ENCODE results near the gene PCDHGA9.

GRCh38 chr5:141362719-141363118 is 39.9 kb upstream of the PCDHGA9 start:
- TF ChIP-seq CTCF (IDR thresholded peaks at IDR 0.05) (no peak), POLR2A (IDR thresholded peaks at IDR 0.05) (no peak)

Measured in Peyer's patch (tissue), 4 donors.